GM19324 (cell line): Measurements from ENCODE around the gene UNC5C.

Experiments
- ATAC-seq: cut with Tn5 transposase; IDR thresholded peaks from one replicate; pipeline ENCODE4 v1.9.1; 2021; ENCODE audit warnings: mild to moderate bottlenecking, moderate library complexity; ENCODE audit not compliant: unreplicated experiment, low FRiP score

UNC5C gene

DNA sequence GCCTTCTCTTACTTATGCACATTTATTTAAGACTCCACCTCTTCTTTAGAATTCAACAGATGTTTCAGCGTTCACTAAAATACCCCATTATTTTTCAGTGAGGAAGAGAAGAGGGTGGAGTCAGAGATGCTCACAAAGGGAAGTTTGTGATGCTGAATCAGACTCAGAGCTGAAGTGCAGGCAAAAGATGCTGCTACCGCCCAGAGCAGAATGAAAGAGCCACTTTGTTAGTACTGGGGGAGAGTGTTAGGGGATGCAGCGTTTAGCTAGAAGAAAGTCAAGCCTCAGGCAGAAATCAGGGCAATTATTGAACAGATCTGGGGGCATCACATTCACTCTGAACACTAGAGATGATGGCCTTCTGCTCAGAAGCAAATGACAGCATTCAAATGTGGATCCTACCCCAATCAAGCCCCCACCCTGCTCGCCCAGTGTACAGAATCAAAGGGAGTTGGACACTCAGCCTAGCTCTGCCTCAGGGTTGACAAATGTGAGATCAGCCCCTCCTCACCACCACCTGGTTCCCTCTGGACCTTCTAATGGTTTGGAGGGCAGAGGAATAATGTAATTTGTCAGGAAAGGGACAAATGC, 138.3 kb downstream of the UNC5C start:
- ATAC-seq = no peak

DNA sequence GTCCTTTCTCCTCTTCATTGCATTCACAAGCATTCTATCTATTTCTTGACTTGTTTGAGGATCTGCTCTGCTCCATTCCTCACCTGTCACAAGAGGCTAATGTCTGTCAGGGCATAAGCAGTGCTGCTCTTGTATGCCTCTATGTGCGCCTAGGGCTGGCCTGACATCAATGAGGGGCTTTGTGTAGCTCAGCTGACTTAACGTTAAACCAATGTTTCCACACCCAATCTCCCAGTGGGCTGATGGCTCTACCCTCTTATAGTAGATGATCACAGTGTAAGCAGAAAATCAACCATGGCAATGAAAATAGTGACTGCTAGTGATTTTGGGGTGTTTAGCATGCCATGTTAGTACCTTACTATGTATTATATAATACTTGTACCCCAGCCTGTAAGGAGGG, 139.0 kb downstream of the UNC5C start:
- no peak for ATAC-seq

DNA sequence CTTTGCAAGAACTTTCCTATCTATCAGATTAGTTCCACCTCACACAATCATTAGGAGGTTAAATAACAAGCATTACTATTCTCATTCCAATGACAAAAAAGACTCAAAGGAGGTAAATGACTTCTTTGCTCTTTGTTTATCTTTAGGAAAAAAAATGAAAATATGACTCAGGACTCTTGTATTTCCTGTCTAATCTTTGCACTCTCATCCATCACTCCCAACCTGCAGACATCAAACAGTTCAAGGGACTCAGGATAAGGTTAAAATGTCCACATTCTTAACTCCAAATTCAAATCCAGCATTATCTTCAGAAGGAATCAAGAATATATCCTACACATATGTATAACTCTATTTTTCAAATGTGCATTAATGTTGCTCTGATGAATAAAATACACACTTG, 139.6 kb downstream of the UNC5C start:
- no peak for ATAC-seq

DNA sequence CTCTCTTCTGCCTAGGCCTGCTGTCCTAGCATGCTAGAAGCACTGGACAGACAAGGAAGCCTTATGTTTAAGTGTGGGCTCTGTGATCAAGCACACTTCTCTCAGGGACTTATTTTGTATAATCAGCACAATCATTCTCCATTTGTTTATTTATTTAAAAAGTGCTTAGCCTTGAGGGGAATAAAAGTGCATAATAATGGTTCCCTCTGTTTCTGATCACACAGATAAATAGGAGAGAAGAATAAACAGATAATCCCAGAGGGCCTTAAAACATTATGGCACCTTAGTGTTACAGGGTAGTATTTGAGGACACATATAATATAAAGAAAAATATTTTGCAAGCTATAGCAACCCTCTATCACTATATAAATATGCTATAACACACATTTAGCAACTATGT, 146.5 kb downstream of the UNC5C start:
- ATAC-seq = no peak

GRCh38 chr4:95398217-95398616, 150.6 kb downstream of the UNC5C start:
- ATAC-seq = no peak

DNA sequence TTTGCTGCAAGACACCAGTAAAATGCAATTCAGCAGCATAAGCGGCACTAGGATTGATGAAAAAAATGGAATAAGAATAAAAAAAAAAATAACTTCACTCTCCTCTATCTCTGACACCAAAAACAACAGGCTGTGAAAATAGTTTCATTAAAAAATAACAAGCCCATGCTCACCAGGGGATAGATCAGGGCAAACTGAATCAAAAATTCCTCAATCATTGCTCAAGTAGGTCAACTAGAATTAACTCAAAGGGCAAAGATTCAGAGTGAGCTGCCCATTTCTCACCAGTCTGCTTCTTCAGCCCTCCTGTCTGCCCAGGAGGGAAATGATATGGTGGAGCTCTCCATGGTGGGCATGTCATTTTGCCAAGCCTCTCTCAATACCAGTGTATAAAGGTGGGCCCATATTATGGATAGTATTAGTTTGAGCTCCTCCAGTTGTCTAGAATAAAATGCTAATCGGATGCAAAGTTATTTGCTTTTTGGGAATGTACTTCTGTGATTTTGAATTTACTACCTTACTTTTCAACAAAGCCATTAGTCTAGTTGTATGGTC, 153.9 kb downstream of the UNC5C start:
- ATAC-seq = no peak

GRCh38 chr4:95393821-95394220, 155.0 kb downstream of the UNC5C start:
- no peak for ATAC-seq

- ATAC-seq = no peak
Measured at GRCh38 chr4:95388911-95389310, 159.9 kb downstream of the UNC5C start.

GRCh38 chr4:95387719-95388118, 161.1 kb downstream of the UNC5C start:
- no peak for ATAC-seq

GRCh38 chr4:95386410-95386809, 162.4 kb downstream of the UNC5C start:
- ATAC-seq = no peak

GRCh38 chr4:95381843-95382580, 166.8 kb downstream of the UNC5C start:
- ATAC-seq = no peak

- ATAC-seq = no peak
Measured at GRCh38 chr4:95379633-95380032, 169.1 kb downstream of the UNC5C start.

- ATAC-seq = no peak
Measured at GRCh38 chr4:95377366-95377900, 171.3 kb downstream of the UNC5C start.

DNA sequence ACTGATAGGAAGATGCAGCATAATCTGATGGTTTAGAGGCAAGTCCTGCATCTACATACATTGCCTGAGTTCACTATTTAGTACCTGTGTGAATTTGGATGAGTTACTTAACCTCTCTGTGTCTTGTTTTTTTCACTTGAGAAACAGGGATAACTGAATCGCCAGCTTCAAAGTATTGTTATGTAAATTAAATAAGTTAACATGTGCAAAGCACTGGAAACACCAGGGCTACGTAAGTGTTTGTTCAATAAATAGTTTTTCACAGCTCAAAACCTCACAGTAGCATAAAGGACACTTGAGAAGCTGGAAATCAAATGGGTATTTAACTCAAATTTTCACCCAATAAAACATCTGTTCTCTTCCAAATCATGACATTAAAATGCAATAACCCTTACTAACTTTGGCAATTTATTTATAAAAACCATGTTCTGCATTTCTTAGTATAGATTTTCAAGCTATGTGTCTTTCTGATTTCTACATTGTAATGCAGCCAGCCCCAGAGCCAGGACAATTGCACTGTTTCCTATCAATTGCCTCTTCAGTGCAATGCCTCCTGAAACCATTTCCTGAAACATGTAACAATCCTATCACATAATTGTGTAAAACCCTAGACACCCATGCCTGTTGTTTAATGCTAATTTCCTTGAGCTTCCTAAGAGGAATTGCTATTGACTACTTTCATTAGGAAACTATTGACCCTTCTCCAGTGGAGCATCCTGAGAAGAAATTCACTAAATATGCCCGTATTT, 177.1 kb downstream of the UNC5C start:
- ATAC-seq = no peak

DNA sequence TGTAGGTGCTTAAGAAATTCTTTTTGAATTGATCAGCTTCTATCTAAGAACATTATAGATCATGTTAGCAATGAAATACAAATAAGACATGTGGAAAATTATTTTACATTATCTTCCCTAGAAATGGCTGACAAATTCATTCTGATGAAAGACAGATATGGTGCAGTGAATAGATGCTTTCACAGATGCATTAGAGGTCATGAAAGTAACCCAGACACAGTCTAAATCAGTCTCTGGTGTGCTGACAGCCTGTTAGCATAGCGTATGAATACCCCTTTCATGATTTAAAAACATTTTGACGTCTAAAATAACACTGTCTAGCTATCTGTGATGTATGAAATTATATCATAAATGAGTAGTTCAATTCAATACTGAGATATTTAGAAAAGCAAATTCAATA, 180.9 kb downstream of the UNC5C start:
- ATAC-seq = no peak

DNA sequence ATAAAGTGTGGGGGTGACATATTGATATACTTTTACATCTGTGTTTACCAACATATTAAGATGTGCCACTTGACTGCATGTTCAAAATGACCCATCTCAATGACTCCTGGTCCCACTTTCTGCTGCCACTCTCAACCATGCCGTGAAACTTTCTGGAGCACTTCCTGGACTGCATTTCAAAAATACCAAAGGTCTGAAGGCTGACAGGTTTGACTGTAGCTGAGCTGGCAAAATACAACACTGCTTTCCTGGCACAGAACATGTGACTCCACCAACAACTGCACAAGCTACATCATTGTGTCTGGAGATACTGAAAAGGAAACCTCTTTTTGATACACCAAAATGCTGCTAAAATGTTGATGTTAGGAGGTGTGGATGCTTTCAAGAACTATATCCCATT, 184.8 kb downstream of the UNC5C start:
- no peak for ATAC-seq

DNA sequence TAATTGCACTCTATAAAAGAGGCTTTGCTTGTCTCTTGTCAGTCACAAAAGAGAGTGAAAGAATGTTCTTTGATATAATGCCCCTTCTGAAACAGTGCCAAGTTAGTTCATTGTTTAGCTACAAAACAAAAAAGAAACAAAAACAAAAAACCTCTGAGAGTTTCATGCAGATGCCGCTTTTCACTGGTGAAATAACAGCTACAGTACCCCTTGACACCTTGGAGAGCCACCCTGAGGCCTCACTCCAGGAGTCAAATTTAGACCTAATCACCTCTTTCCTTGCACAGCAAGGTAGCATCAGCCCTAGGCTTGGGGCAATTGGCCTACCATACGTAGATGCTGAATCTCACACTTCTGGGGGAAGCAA, 185.2 kb downstream of the UNC5C start:
- peak; percentile 45 for ATAC-seq

GRCh38 chr4:95362906-95363558, 185.7 kb downstream of the UNC5C start:
- ATAC-seq = no peak

DNA sequence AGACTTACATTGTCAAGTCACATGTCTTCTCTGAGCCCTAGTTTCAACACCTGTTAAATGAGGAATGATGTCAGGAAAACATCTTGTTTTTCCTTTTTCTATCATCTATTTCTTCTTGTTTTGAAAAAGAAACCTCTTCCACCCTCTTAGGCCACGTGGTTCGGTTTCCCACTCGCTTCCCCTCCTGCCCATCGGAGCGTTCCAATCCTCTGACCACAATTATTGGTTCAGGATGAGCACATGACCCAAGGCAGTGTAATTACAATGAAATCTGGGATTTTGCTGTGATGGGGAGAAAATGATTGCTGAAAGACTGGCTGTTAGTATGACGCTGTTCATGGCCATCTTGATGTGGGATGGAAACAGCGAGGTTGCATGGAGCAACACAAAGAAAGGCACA, 186.7 kb downstream of the UNC5C start:
- no peak for ATAC-seq

- no peak for ATAC-seq
Measured at GRCh38 chr4:95361696-95361965, 187.1 kb downstream of the UNC5C start.
